ENCODE measurements around the gene PTPRK.

Gene PTPRK

DNA sequence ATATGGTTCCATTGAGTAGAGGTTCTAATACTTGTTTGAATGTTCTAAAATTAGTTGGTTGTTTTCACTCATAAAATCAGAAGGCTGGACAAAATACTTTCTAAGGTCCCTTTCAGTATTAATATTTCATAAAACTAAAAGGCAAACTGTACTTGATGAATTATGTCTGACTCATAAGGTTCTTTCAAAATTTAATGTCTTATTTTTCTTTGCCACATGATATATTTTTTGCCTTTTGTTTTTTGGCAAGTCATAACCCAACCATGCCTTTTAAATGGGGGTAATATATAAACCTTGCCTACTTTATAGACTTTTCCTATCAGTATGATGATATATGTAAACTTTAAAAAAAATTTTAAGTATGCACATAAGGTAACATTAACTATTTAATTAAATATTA, 244.7 kb downstream of the PTPRK start:
- ATAC-seq, result no peak; the same call in 2 of the 3 replicates
- TF ChIP-seq GLIS3 (CRISPR knock-in tag; IDR thresholded peaks at IDR 0.05) (no peak), ZNF70 (CRISPR knock-in tag; IDR thresholded peaks at IDR 0.05) (no peak), OSR1 (CRISPR knock-in tag; IDR thresholded peaks at IDR 0.05) (no peak), TOX (CRISPR knock-in tag; IDR thresholded peaks at IDR 0.05; ENCODE audit: borderline replicate concordance) (0 out of 2 replicates have a peak, but pooled peaks have one; percentile 56)

DNA sequence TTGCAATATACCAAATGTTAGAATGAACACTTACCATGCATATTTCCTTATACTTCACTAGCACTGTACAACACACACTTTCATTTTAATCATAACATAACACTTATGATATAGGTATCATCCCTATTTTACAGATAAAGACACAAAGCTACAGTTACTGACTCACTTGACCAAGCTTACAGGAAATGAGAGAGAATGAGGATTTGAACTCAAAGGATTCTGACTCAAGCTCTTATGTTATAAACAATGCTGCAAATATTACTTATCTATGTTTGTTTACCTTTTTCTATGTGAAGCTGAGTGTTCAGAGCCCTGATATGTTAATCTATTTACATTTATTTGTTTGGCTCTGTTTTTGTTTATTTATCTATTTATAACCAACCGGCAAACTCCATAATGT, 245.4 kb downstream of the PTPRK start:
- TF ChIP-seq ISL1 (CRISPR knock-in tag; IDR thresholded peaks at IDR 0.05) (no peak), ARNTL (CRISPR knock-in tag; IDR thresholded peaks at IDR 0.05; ENCODE audit: borderline replicate concordance, low read depth) (no peak), TCF4 (CRISPR knock-in tag; IDR thresholded peaks at IDR 0.05; ENCODE audit: borderline replicate concordance) (no peak), ZNF565 (CRISPR knock-in tag; conservative IDR thresholded peaks at IDR 0.05; ENCODE audit: low read depth) (no peak), OSR1 (CRISPR knock-in tag; IDR thresholded peaks at IDR 0.05) (no peak), ZFP30 (CRISPR knock-in tag; IDR thresholded peaks at IDR 0.05) (no peak), TOX (CRISPR knock-in tag; IDR thresholded peaks at IDR 0.05; ENCODE audit: borderline replicate concordance) (no peak), ESRRG (CRISPR knock-in tag; IDR thresholded peaks at IDR 0.05) (no peak), SNAI2 (CRISPR knock-in tag; IDR thresholded peaks at IDR 0.05) (no peak)
- TF ChIP-seq, protein P1, sequence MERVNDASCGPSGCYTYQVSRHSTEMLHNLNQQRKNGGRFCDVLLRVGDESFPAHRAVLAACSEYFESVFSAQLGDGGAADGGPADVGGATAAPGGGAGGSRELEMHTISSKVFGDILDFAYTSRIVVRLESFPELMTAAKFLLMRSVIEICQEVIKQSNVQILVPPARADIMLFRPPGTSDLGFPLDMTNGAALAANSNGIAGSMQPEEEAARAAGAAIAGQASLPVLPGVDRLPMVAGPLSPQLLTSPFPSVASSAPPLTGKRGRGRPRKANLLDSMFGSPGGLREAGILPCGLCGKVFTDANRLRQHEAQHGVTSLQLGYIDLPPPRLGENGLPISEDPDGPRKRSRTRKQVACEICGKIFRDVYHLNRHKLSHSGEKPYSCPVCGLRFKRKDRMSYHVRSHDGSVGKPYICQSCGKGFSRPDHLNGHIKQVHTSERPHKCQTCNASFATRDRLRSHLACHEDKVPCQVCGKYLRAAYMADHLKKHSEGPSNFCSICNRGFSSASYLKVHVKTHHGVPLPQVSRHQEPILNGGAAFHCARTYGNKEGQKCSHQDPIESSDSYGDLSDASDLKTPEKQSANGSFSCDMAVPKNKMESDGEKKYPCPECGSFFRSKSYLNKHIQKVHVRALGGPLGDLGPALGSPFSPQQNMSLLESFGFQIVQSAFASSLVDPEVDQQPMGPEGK (CRISPR knock-in tag; IDR thresholded peaks at IDR 0.05; ENCODE audit: borderline replicate concordance), result no peak
- TF ChIP-seq, protein P2, sequence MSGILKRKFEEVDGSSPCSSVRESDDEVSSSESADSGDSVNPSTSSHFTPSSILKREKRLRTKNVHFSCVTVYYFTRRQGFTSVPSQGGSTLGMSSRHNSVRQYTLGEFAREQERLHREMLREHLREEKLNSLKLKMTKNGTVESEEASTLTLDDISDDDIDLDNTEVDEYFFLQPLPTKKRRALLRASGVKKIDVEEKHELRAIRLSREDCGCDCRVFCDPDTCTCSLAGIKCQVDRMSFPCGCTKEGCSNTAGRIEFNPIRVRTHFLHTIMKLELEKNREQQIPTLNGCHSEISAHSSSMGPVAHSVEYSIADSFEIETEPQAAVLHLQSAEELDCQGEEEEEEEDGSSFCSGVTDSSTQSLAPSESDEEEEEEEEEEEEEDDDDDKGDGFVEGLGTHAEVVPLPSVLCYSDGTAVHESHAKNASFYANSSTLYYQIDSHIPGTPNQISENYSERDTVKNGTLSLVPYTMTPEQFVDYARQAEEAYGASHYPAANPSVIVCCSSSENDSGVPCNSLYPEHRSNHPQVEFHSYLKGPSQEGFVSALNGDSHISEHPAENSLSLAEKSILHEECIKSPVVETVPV (CRISPR knock-in tag; IDR thresholded peaks at IDR 0.05), result no peak
- TF ChIP-seq, protein P3, sequence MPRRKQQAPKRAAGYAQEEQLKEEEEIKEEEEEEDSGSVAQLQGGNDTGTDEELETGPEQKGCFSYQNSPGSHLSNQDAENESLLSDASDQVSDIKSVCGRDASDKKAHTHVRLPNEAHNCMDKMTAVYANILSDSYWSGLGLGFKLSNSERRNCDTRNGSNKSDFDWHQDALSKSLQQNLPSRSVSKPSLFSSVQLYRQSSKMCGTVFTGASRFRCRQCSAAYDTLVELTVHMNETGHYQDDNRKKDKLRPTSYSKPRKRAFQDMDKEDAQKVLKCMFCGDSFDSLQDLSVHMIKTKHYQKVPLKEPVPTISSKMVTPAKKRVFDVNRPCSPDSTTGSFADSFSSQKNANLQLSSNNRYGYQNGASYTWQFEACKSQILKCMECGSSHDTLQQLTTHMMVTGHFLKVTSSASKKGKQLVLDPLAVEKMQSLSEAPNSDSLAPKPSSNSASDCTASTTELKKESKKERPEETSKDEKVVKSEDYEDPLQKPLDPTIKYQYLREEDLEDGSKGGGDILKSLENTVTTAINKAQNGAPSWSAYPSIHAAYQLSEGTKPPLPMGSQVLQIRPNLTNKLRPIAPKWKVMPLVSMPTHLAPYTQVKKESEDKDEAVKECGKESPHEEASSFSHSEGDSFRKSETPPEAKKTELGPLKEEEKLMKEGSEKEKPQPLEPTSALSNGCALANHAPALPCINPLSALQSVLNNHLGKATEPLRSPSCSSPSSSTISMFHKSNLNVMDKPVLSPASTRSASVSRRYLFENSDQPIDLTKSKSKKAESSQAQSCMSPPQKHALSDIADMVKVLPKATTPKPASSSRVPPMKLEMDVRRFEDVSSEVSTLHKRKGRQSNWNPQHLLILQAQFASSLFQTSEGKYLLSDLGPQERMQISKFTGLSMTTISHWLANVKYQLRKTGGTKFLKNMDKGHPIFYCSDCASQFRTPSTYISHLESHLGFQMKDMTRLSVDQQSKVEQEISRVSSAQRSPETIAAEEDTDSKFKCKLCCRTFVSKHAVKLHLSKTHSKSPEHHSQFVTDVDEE (CRISPR knock-in tag; IDR thresholded peaks at IDR 0.05), result no peak
- TF ChIP-seq, protein P4, sequence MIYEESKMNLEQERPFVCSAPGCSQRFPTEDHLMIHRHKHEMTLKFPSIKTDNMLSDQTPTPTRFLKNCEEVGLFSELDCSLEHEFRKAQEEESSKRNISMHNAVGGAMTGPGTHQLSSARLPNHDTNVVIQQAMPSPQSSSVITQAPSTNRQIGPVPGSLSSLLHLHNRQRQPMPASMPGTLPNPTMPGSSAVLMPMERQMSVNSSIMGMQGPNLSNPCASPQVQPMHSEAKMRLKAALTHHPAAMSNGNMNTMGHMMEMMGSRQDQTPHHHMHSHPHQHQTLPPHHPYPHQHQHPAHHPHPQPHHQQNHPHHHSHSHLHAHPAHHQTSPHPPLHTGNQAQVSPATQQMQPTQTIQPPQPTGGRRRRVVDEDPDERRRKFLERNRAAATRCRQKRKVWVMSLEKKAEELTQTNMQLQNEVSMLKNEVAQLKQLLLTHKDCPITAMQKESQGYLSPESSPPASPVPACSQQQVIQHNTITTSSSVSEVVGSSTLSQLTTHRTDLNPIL (CRISPR knock-in tag; IDR thresholded peaks at IDR 0.05; ENCODE audit: low read depth), result no peak
- ATAC-seq, result peak; percentile 35; the same call in 2 of the 3 replicates

DNA sequence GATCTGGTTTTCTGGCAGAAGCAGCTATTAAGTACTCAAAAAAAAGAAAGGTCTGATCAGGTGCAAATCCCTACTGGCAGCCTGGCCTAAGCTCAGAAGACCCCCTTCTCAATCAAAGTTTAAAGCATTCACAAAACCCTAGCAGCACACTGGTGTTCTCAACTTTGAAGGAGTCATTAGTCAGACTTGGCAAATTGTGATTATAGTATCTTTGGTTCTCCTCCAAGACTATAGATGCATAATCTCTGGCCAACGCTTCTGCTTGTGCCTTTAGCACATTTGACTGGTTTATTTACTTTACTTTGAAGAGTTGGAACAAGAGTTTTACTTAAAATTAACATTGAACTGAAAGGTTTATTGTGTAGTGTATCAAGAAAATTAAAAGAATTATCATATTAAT, 248.9 kb downstream of the PTPRK start:
- TF ChIP-seq, protein P3 (CRISPR knock-in tag; IDR thresholded peaks at IDR 0.05), result no peak
- TF ChIP-seq SNAI2 (CRISPR knock-in tag; IDR thresholded peaks at IDR 0.05), result no peak
- no peak for TF ChIP-seq BACH2 (CRISPR knock-in tag; IDR thresholded peaks at IDR 0.05; ENCODE audit: borderline replicate concordance)
- TF ChIP-seq ZFP3 (CRISPR knock-in tag; IDR thresholded peaks at IDR 0.05), result no peak
- no peak for TF ChIP-seq ISL1 (CRISPR knock-in tag; IDR thresholded peaks at IDR 0.05)
- TF ChIP-seq OSR1 (CRISPR knock-in tag; IDR thresholded peaks at IDR 0.05), result no peak

DNA sequence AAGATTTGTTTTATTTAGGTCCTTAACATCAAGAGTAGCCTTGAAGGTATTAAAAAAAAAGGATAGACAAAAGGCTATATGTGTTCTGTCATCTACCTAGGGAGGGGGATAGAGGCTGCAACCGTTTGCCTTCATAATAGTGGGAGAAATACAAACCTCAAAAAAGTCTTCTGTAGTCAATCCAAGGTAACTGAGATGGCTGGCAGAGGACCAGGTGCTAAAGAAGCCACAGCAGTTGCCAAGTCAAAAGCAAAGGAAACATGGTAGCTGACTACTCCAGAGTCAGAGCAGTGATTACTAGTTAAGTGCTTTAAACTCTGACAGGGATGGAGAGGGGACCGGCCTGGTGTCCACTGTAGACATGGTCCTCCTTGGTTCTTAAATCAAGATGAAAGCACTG, 249.4 kb downstream of the PTPRK start:
- ATAC-seq, result no peak
- TF ChIP-seq ZFP3 (CRISPR knock-in tag; IDR thresholded peaks at IDR 0.05) (no peak), RARB (CRISPR knock-in tag; IDR thresholded peaks at IDR 0.05) (no peak), ZC3H10 (CRISPR knock-in tag; IDR thresholded peaks at IDR 0.05) (no peak), GLIS3 (CRISPR knock-in tag; IDR thresholded peaks at IDR 0.05) (no peak), PPARA (CRISPR knock-in tag; IDR thresholded peaks at IDR 0.05; ENCODE audit: borderline replicate concordance) (no peak), BACH2 (CRISPR knock-in tag; IDR thresholded peaks at IDR 0.05; ENCODE audit: borderline replicate concordance) (no peak), ZNF565 (CRISPR knock-in tag; conservative IDR thresholded peaks at IDR 0.05; ENCODE audit: low read depth) (no peak), TOX (CRISPR knock-in tag; IDR thresholded peaks at IDR 0.05; ENCODE audit: borderline replicate concordance) (no peak), OSR1 (CRISPR knock-in tag; IDR thresholded peaks at IDR 0.05) (no peak), TCF4 (CRISPR knock-in tag; IDR thresholded peaks at IDR 0.05; ENCODE audit: borderline replicate concordance) (no peak), CSDC2 (CRISPR knock-in tag; IDR thresholded peaks at IDR 0.05) (no peak)

More for the DNA sequence above, 248.9 kb downstream of the PTPRK start:
- ATAC-seq, result no peak

Measured in SK-N-SH treated with all-trans-retinoic acid at 6 μM for 48 hours (cell line).